OCI-LY7 (cell line): ENCODE results near the gene MEP1B.

ENCODE experiments used
- CTCF ChIP-seq: fragments of 200-600 bp; sonication (generic); conservative IDR thresholded peaks from 2 replicates; pipeline ENCODE4 v1.5.1; 2014; ENCODE audit warnings: mild to moderate bottlenecking, antibody characterized with exemption, low read length, moderate library complexity, mixed read lengths
- EZH2phosphoT487 ChIP-seq: fragments of 200-600 bp; sonication (generic); IDR thresholded peaks from 2 replicates; pipeline ENCODE4 v1.6.1; 2018; ENCODE audit warnings: low read depth, borderline replicate concordance, mild to moderate bottlenecking, mixed run types, antibody characterized with exemption, low read length, moderate library complexity, mixed read lengths

GRCh38 chr18:32255570-32255969 lies 65.7 kb downstream of the MEP1B start:
- TF ChIP-seq CTCF = no peak
- no peak for TF ChIP-seq EZH2phosphoT487
